ENCODE measurements around the gene SCAMP2. TPM values are rescaled to one million over a fixed set of nuclear protein-coding genes. Genes with fewer than 3 reads are reported as not detected.
A peak's percentile ranks its signal among the peaks of the same experiment; 100 is the strongest.

SCAMP2 gene
- total RNA-seq, 3 donors from 2014 or later: 81.7 to 91.0 (median 82.9) TPM

- no peak overlapping the region for H3K4me3 Mint-ChIP-seq
- peaks cover 25% of the 10 kb centered on the region for H3K36me3 Mint-ChIP-seq (ENCODE audit: insufficient read depth)
- DNase-seq (no peak), ATAC-seq (no peak)
- no peaks in the 10 kb centered on the region for H3K9me3 Mint-ChIP-seq
- H3K27me3 Mint-ChIP-seq (ENCODE audit: low read depth): no peaks in the 10 kb centered on the region
- peaks cover 35% of the 10 kb centered on the region for H3K4me1 Mint-ChIP-seq (ENCODE audit: low read depth)
Measured at GRCh38 chr15:74801311-74801997, 71.7 kb downstream of the SCAMP2 start.

GRCh38 chr15:74800559-74801094 lies 72.5 kb downstream of the SCAMP2 start:
- Mint-ChIP-seq H3K4me3 (no peak overlapping the region), H3K36me3 (ENCODE audit: insufficient read depth) (peaks cover 28% of the 10 kb centered on the region), H3K9me3 (no peaks in the 10 kb centered on the region), H3K4me1 (ENCODE audit: low read depth) (peaks cover 40% of the 10 kb centered on the region), H3K27me3 (ENCODE audit: low read depth) (no peaks in the 10 kb centered on the region)
- ATAC-seq: no peak
- DNase-seq: no peak

GRCh38 chr15:74799856-74800558 lies 73.2 kb downstream of the SCAMP2 start:
- H3K36me3 Mint-ChIP-seq (ENCODE audit: insufficient read depth): peaks cover 28% of the 10 kb centered on the region
- peak; percentile 90 to 92 for ATAC-seq

GRCh38 chr15:74799255-74799855 lies 73.8 kb downstream of the SCAMP2 start:
- Mint-ChIP-seq H3K4me1 (ENCODE audit: low read depth) (peaks cover 52% of the 10 kb centered on the region), H3K27me3 (ENCODE audit: low read depth) (no peaks in the 10 kb centered on the region), H3K9me3 (no peaks in the 10 kb centered on the region), H3K36me3 (ENCODE audit: insufficient read depth) (peaks cover 29% of the 10 kb centered on the region), H3K4me3 (no peak overlapping the region)
- ATAC-seq (peak; percentile 11 to 12), DNase-seq (no peak)

More at GRCh38 chr15:74799856-74800558, 73.2 kb downstream of the SCAMP2 start:
- Mint-ChIP-seq H3K4me1 (ENCODE audit: low read depth) (peaks cover 46% of the 10 kb centered on the region), H3K9me3 (no peaks in the 10 kb centered on the region), H3K4me3 (no peak overlapping the region), H3K27me3 (ENCODE audit: low read depth) (no peaks in the 10 kb centered on the region)
- DNase-seq: peak; percentile 85

GRCh38 chr15:74798388-74799254 lies 74.5 kb downstream of the SCAMP2 start:
- ATAC-seq (no peak), DNase-seq (no peak)
- H3K36me3 Mint-ChIP-seq (ENCODE audit: insufficient read depth): peaks cover 21% of the 10 kb centered on the region
- H3K4me1 Mint-ChIP-seq (ENCODE audit: low read depth): peaks cover 55% of the 10 kb centered on the region
- H3K4me3 Mint-ChIP-seq: no peak overlapping the region
- H3K9me3 Mint-ChIP-seq: no peaks in the 10 kb centered on the region
- no peaks in the 10 kb centered on the region for H3K27me3 Mint-ChIP-seq (ENCODE audit: low read depth)

GRCh38 chr15:74795966-74796625 lies 77.1 kb downstream of the SCAMP2 start:
- H3K4me3 Mint-ChIP-seq: peak overlapping the region; percentile 17
- H3K27me3 Mint-ChIP-seq (ENCODE audit: low read depth): no peaks in the 10 kb centered on the region
- DNase-seq: peak; percentile 42
- peaks cover 23% of the 10 kb centered on the region for H3K36me3 Mint-ChIP-seq (ENCODE audit: insufficient read depth)
- no peaks in the 10 kb centered on the region for H3K9me3 Mint-ChIP-seq
- peaks cover 80% of the 10 kb centered on the region for H3K4me1 Mint-ChIP-seq (ENCODE audit: low read depth)
- ATAC-seq: peak; percentile 24 to 29

- Mint-ChIP-seq H3K4me3 (peak overlapping the region; percentile 33), H3K4me1 (ENCODE audit: low read depth) (peaks cover 84% of the 10 kb centered on the region), H3K9me3 (no peaks in the 10 kb centered on the region), H3K27me3 (ENCODE audit: low read depth) (no peaks in the 10 kb centered on the region), H3K36me3 (ENCODE audit: insufficient read depth) (peaks cover 25% of the 10 kb centered on the region)
- ATAC-seq: no peak
- no peak for DNase-seq
Measured at GRCh38 chr15:74794970-74795349, 78.2 kb downstream of the SCAMP2 start.

GRCh38 chr15:74794248-74794969 lies 78.8 kb downstream of the SCAMP2 start:
- Mint-ChIP-seq H3K9me3 (no peaks in the 10 kb centered on the region), H3K27me3 (ENCODE audit: low read depth) (no peaks in the 10 kb centered on the region), H3K4me1 (ENCODE audit: low read depth) (peaks cover 84% of the 10 kb centered on the region), H3K4me3 (peak overlapping the region; percentile 33), H3K36me3 (ENCODE audit: insufficient read depth) (peaks cover 27% of the 10 kb centered on the region)
- DNase-seq (no peak), ATAC-seq (peak; percentile 24 to 34)

Other genes starting within 250 kb of the SCAMP2 start
- gene EDC3, start 177.3 kb downstream of the SCAMP2 start, total RNA-seq: 10 to 100 TPM; 52.2 to 57.1 (median 56.6) TPM
- under 1 TPM; 0.60 to 0.90 (median 0.76) TPM for gene CYP1A1, start 147.8 kb downstream of the SCAMP2 start, total RNA-seq
- under 1 TPM in 1 of 3 donors, not detected in 2; 0.08 TPM for gene CYP1A2, start 124.5 kb downstream of the SCAMP2 start, total RNA-seq
- gene CSK, start 91.3 kb downstream of the SCAMP2 start, total RNA-seq: 100 to 1,000 TPM; 368 to 412 (median 397) TPM
- gene LMAN1L, start 60.5 kb downstream of the SCAMP2 start, total RNA-seq: under 1 TPM; 0.30 to 0.55 (median 0.40) TPM
- gene CPLX3, start 46.7 kb downstream of the SCAMP2 start, total RNA-seq: under 1 TPM in 2 of 3 donors, not detected in 1; 0.23 to 0.32 TPM
- 10 to 100 TPM; 52.8 to 64.7 (median 64.0) TPM for gene ULK3, start 30.2 kb downstream of the SCAMP2 start, total RNA-seq
- gene MPI, start 16.7 kb upstream of the SCAMP2 start, total RNA-seq: 10 to 100 TPM; 37.4 to 53.1 (median 46.6) TPM
- 10 to 100 TPM; 23.6 to 26.6 (median 26.4) TPM for gene FAM219B, start 33.5 kb upstream of the SCAMP2 start, total RNA-seq
- 100 to 1,000 TPM; 257 to 291 (median 290) TPM for gene COX5A, start 64.7 kb upstream of the SCAMP2 start, total RNA-seq
- gene RPP25, start 83.4 kb upstream of the SCAMP2 start, total RNA-seq: 10 to 100 TPM; 10.7 to 15.1 (median 13.3) TPM
- 1 to 10 TPM in 2 of 3 donors, under 1 TPM in 1; 0.90 to 6.7 (median 1.8) TPM for gene SCAMP5, start 122.2 kb upstream of the SCAMP2 start, total RNA-seq
- 10 to 100 TPM; 15.4 to 17.9 (median 17.8) TPM for gene PPCDC, start 150.2 kb upstream of the SCAMP2 start, total RNA-seq